Natural killer cell (primary cell): Measurements from ENCODE around the gene ADAMTS14. TPM values are rescaled to one million over a fixed set of nuclear protein-coding genes. Genes with fewer than 3 reads are reported as not detected.
"Not testable (repeated sequence)": the region's sequence is repeated elsewhere in the genome, so short reads cannot be mapped to it uniquely, and the experiment has no call there.

Experiments used
- ATAC-seq, 3 donors: fragments of 150-1000 bp in 2 of 3; fragments of 200-7000 bp in 1 of 3; cut with Tn5 transposase; 1 replicate in 1 of 3; 2 replicates in 2 of 3; pipeline ENCODE4 v1.10.0; 2021; ENCODE audit warnings: mild to moderate bottlenecking in 2 of 3, moderate library complexity in 2 of 3
- DNase-seq, 2 donors: peaks; one replicate each; pipeline versions ENCODE4 v3.0.0 to v3.0.0-alpha.2; 2013 to 2021; ENCODE audit warnings: mixed read lengths in 1 of 2
- H3K27ac ChIP-seq: one replicate; pipeline ENCODE4 v1.5.1; 2013; ENCODE audit warnings: mild to moderate bottlenecking, low read length
- H3K27me3 ChIP-seq: one replicate; pipeline ENCODE4 v1.6.1; 2013; ENCODE audit warnings: low read length; ENCODE audit not compliant: control insufficient read depth, insufficient read depth
- H3K36me3 ChIP-seq: one replicate; pipeline ENCODE4 v1.6.1; 2013; ENCODE audit warnings: low read length; ENCODE audit not compliant: control insufficient read depth, insufficient read depth
- H3K4me1 ChIP-seq: one replicate; pipeline ENCODE4 v1.6.1; 2013; ENCODE audit warnings: low read length; ENCODE audit not compliant: control insufficient read depth, insufficient read depth
- H3K4me3 ChIP-seq: one replicate; pipeline ENCODE4 v1.5.1; 2013; ENCODE audit warnings: low read length
- H3K9me3 ChIP-seq: one replicate; pipeline ENCODE4 v1.6.1; 2013; ENCODE audit warnings: low read length; ENCODE audit not compliant: control insufficient read depth, insufficient read depth
- H3K27ac Mint-ChIP-seq, 2 donors: one replicate each; pipeline ENCODE4 v1.8.0; 2022; ENCODE audit warnings: mild to moderate bottlenecking in 2 of 2, mixed read lengths in 2 of 2, moderate library complexity in 1 of 2
- H3K27me3 Mint-ChIP-seq, 2 donors: one replicate each; pipeline ENCODE4 v1.8.0; 2022; ENCODE audit warnings: low read depth in 2 of 2, mixed read lengths in 2 of 2
- H3K36me3 Mint-ChIP-seq: one replicate; pipeline ENCODE4 v1.8.0; 2022; ENCODE audit warnings: mixed read lengths
- H3K4me1 Mint-ChIP-seq, 2 donors: one replicate each; pipeline ENCODE4 v1.8.0; 2022; ENCODE audit warnings: mixed read lengths in 2 of 2
- H3K4me3 Mint-ChIP-seq: one replicate; pipeline ENCODE4 v1.8.0; 2022; ENCODE audit warnings: mild to moderate bottlenecking, moderate library complexity, mixed read lengths
- H3K9me3 Mint-ChIP-seq, 2 donors: one replicate each; pipeline ENCODE4 v1.8.0; 2022; ENCODE audit warnings: mixed read lengths in 2 of 2
- WGBS: methylation state at CpG from one replicate; pipeline ENCODE4 v1.1.7; 2013; ENCODE audit warnings: missing lambda C conversion rate; ENCODE audit not compliant: insufficient coverage; 5-methylcytosine and 5-hydroxymethylcytosine counted together
- intact Hi-C: fragments of 100-400 bp; cut with micrococcal nuclease; formaldehyde crosslinking; loops from one replicate; pipeline ENCODE4 v1.14.2; 2022
- total RNA-seq, 4 donors: library from RNA; stranded (reverse); fragments of 120-200 nt in 1 of 4; gene quantifications; one replicate each; pipeline versions ENCODE4 v1.2.3 to v1.2.4, GENCODE V29; 2013 to 2022
- TF ChIP-seq, protein P1 (sequence below): fragments of 200-600 bp; IDR thresholded peaks from one replicate; pipeline ENCODE4 v1.8.0; 2022; ENCODE audit warnings: antibody characterized with exemption

ADAMTS14 gene
- total RNA-seq, 3 donors from 2014 or later (not counting 1 experiment from before 2014, with no cell fraction given), result 0.70 to 1.5 (median 1.1) TPM

DNA sequence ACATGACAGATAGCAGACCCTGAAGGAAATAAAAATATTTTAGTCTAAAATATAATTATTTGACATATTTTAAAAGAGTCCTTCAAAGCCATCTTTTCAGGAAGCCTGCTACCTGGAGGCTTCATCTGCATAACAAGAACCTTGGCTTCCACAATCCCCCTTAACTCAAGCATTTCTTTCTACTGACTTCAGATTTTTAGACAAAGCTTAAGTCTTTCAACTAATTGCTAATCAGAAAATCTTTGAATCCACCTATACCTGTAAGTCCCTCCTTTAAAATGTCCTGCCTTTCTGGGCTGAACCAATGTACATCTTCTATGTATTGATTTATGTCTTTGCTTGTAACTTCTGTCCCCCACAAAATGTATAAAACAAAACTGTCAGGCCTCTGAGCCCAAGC is 46.2 kb upstream of the ADAMTS14 start:
- DNase-seq, result no peak
- peaks cover 6% of the 10 kb centered on the region for H3K36me3 Mint-ChIP-seq
- no peak overlapping the region for H3K4me3 ChIP-seq
- H3K27ac Mint-ChIP-seq, result no peak overlapping the region
- no peaks in the 10 kb centered on the region for H3K27me3 Mint-ChIP-seq
- ATAC-seq, result no peak
- no peaks in the 10 kb centered on the region for H3K27me3 ChIP-seq
- no peak overlapping the region for H3K4me3 Mint-ChIP-seq
- H3K36me3 ChIP-seq, result no peaks in the 10 kb centered on the region
- no peaks in the 10 kb centered on the region for H3K9me3 ChIP-seq
- H3K27ac ChIP-seq, result no peak overlapping the region
- H3K9me3 Mint-ChIP-seq, result no peaks in the 10 kb centered on the region
- H3K4me1 ChIP-seq, result no peaks in the 10 kb centered on the region
- intact Hi-C loops, result no loop called here
- H3K4me1 Mint-ChIP-seq, result peaks cover 7 to 9% of the 10 kb centered on the region in 2 donors
- TF ChIP-seq, protein P1, sequence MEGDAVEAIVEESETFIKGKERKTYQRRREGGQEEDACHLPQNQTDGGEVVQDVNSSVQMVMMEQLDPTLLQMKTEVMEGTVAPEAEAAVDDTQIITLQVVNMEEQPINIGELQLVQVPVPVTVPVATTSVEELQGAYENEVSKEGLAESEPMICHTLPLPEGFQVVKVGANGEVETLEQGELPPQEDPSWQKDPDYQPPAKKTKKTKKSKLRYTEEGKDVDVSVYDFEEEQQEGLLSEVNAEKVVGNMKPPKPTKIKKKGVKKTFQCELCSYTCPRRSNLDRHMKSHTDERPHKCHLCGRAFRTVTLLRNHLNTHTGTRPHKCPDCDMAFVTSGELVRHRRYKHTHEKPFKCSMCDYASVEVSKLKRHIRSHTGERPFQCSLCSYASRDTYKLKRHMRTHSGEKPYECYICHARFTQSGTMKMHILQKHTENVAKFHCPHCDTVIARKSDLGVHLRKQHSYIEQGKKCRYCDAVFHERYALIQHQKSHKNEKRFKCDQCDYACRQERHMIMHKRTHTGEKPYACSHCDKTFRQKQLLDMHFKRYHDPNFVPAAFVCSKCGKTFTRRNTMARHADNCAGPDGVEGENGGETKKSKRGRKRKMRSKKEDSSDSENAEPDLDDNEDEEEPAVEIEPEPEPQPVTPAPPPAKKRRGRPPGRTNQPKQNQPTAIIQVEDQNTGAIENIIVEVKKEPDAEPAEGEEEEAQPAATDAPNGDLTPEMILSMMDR, result no peak

DNA sequence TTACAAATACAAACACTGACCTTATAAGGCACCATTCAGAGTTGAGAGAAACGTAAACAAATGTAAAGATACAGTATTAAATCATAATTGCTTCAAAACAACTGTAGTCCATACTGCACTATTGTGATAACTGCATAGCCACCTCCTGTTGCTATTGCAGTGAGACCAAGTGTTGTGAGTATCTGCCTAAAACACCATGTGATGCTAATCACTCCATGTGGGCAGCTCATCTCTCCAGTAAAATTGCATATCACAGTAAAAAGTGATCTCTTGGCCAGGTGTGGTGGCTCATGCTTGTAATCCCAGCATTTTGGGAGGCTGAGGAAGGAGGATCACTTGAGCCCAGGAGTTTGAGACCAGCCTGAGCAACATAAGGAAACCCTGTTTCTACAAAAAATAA is 43.0 kb upstream of the ADAMTS14 start:
- Mint-ChIP-seq H3K36me3 (peaks cover 6% of the 10 kb centered on the region), H3K4me1 (peaks cover 7 to 14% of the 10 kb centered on the region in 2 donors), H3K9me3 (no peaks in the 10 kb centered on the region), H3K27me3 (no peaks in the 10 kb centered on the region), H3K4me3 (no peak overlapping the region), H3K27ac (no peak overlapping the region)
- Histone ChIP-seq H3K36me3 (no peaks in the 10 kb centered on the region), H3K4me1 (no peaks in the 10 kb centered on the region), H3K27ac (no peak overlapping the region), H3K27me3 (no peaks in the 10 kb centered on the region), H3K9me3 (no peaks in the 10 kb centered on the region), H3K4me3 (no peak overlapping the region)
- DNase-seq, result no peak
- intact Hi-C loops, result no loop called here
- ATAC-seq, result no peak
- TF ChIP-seq, protein P1, result no peak
- 86% methylated on average over 1 of the region's 1 CpG for WGBS

DNA sequence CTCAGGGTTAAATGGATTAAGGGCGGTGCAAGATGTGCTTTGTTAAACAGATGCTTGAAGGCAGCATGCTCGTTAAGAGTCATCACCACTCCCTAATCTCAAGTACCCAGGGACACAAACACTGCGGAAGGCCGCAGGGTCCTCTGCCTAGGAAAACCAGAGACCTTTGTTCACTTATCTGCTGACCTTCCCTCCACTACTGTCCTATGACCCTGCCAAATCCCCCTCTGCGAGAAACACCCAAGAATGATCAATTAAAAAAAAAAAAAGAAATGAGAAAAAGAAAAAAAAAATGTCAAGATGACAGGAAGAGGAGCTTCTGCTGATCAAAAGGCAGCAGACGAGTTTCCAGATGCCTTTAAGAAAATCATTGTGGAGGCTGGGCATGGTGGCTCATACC is 40.6 kb upstream of the ADAMTS14 start:
- H3K27me3 Mint-ChIP-seq, intact Hi-C loops, DNase-seq, H3K4me3 Mint-ChIP-seq, H3K36me3 Mint-ChIP-seq, H3K9me3 Mint-ChIP-seq, H3K9me3 ChIP-seq, ATAC-seq, H3K4me1 ChIP-seq, H3K4me1 Mint-ChIP-seq, H3K27ac Mint-ChIP-seq, H3K4me3 ChIP-seq, H3K27ac ChIP-seq, H3K36me3 ChIP-seq, H3K27me3 ChIP-seq: not testable (repeated sequence)
- 67% methylated on average over 1 of the region's 6 CpGs for WGBS

DNA sequence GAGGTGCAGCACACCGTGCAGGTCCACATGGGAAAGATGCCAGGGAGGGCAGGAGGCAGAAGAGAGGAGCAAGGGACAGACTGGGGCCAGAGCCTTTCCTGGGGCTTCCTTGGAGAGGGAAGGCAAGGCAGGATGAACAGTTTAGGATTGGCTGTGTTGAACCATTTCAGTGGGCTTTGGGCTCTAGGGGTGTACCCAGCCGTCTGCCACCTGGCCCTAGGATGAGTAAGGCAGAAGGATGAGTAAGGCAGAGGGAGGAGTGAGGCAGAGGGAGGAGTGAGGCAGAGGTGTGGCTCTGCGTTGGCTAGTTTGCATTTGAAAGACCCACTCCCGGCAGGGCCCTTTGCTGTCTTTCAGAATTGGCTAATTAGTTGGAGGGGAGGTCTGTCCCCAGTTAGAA is 38.3 kb upstream of the ADAMTS14 start:
- Histone ChIP-seq H3K4me3 (no peak overlapping the region), H3K9me3 (no peaks in the 10 kb centered on the region), H3K36me3 (no peaks in the 10 kb centered on the region), H3K27ac (no peak overlapping the region), H3K27me3 (no peaks in the 10 kb centered on the region), H3K4me1 (no peaks in the 10 kb centered on the region)
- Mint-ChIP-seq H3K9me3 (no peaks in the 10 kb centered on the region), H3K27ac (no peak overlapping the region), H3K36me3 (peaks cover 6% of the 10 kb centered on the region), H3K4me3 (no peak overlapping the region), H3K4me1 (peaks cover 0 to 5% of the 10 kb centered on the region in 2 donors), H3K27me3 (no peaks in the 10 kb centered on the region)
- DNase-seq, result no peak
- TF ChIP-seq, protein P1, result no peak
- intact Hi-C loops, result no loop called here
- WGBS, result 90% methylated on average over 4 of the region's 4 CpGs
- ATAC-seq, result no peak

DNA sequence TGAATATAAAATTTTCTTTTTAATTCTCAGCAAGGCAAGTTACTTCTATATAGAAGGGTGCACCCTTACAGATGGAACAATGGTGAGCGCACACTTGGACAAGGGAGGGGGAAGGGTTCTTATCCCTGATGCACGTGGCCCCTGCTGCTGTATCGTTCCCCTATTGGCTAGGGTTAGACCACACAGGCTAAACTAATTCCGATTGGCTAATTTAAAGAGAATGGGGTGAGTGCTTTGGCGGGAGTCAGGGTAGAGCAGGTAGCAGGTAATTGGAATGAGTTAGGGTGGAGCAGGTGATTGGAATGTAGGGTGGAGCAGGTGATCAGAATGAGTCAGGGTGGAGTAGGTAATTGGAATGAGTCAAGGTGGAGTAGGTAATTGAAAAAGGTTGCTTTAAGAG is 37.8 kb upstream of the ADAMTS14 start:
- 92% methylated on average over 5 of the region's 5 CpGs for WGBS
- H3K4me3 Mint-ChIP-seq, DNase-seq: not testable (repeated sequence)

DNA sequence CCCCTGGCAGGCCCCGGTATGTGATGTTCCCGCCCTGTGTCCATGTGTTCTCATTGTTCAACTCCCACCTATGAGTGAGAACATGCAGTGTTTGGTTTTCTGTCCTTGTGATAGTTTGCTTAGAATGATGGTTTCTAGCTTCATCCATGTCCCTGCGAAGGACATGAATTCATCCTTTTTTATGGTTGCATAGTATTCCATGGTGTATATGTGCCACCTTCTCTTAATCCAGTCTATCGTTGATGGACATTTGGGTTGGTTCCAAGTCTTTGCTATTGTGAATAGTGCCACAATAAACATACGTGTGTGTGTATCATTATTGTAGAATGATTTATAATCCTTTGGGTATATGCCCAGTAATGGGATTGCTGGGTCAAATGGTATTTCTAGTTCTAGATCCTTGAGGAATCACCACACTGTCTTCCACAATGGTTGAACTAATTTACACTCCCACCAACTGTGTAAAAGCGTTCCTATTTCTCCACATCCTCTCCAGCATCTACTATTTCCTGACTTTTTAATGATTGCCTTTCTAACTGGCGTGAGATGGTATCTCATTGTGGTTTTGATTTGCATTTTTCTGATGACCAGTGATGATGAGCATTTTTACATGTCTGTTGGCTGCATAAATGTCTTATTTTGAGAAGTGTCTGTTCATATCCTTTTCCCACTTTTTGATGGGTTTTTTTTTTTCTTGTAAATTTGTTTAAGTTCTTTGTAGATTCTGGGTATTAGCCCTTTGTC is 32.5 kb upstream of the ADAMTS14 start:
- H3K9me3 ChIP-seq, H3K4me1 Mint-ChIP-seq, H3K36me3 Mint-ChIP-seq, H3K27me3 ChIP-seq, H3K36me3 ChIP-seq, H3K4me3 Mint-ChIP-seq, DNase-seq, ATAC-seq, H3K9me3 Mint-ChIP-seq, H3K27ac ChIP-seq, intact Hi-C loops, H3K4me1 ChIP-seq, H3K27ac Mint-ChIP-seq, H3K27me3 Mint-ChIP-seq, H3K4me3 ChIP-seq: not testable (repeated sequence)
- WGBS, result 69% methylated on average over 4 of the region's 7 CpGs

More for the DNA sequence above, 37.8 kb upstream of the ADAMTS14 start:
- H3K27me3 Mint-ChIP-seq, ATAC-seq, H3K27ac Mint-ChIP-seq, H3K36me3 ChIP-seq, H3K4me1 ChIP-seq, H3K9me3 Mint-ChIP-seq, H3K4me1 Mint-ChIP-seq, H3K27ac ChIP-seq, H3K4me3 ChIP-seq, intact Hi-C loops, H3K9me3 ChIP-seq, H3K36me3 Mint-ChIP-seq, H3K27me3 ChIP-seq: not testable (repeated sequence)
